ENCODE measurements around the gene PTRH2.
"Not testable (repeated sequence)": the region's sequence is repeated elsewhere in the genome, so short reads cannot be mapped to it uniquely, and the experiment has no call there.

The PTRH2 gene

DNA sequence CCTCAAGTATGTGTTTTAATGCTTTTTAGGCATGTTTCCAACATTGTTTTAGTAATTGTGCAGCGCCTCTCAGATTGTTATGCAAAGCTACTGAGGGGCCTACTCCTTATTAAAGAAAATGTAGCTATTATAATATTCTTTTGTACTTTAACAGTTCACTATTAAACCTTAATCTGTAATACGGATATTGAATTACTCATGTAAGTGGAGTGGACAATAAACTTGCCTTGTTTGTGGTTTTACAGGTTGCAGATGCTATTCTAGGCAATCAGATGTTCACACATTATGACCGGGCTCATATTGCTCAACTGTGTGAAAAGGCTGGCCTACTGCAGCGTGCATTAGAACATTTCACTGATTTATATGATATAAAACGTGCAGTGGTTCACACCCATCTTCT, 41.0 kb downstream of the PTRH2 start:
- no peak for FAIRE-seq

DNA sequence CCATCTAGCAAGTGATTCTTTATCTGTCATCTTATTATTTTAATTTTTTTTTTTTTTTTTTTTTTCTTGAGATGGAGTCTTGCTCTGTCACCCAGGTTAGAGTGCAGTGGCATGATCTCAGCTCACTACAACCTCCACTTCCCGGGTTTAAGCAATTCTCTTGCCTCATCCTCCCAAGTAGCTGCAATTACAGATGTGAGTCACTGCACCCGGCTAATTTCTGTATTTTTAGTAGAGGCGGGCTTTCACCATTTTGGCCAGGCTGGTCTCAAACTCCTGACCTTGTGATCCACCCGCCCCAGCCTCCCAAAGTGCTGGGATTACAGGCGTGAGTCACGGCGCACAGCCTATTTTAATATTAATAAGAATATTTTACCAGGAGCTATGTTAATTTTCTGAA, 50.6 kb downstream of the PTRH2 start:
- FAIRE-seq: not testable (repeated sequence)

DNA sequence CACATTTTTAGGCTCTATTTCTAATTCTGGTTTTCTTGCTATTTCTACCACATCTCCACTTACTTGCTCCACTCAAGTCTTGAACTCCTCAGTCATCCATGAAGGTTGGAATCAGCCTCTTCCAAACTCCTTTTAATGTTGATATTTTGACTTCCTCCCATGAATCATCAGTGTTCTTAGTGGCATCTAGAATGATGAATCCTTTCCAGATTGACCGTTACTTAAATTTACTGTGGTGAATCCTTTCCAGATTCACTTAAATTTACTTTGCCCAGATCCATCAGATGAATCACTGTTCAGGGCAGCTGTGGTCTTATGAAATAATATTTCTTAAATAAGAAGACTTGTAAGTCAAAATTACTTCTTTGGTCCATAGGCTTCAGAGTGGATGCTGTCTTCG, 55.1 kb downstream of the PTRH2 start:
- FAIRE-seq: no peak

DNA sequence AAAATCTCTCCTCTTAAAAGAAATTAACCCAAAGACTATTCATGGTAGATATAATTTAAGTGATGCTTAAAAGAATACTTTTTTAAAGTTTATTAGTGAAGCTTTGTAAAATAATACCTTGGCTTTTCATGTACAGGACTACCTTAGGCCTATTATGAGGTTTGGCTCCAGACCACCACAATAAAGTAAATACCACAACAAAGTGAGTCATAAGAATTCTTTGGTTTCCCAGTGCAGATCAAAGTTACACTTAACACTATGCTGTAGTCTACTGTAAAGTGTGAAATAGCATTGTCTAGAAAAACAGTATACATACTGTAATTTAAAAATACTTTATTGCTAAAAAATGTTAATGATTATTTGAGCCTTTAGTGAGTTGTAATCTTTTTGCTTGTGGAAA, 55.9 kb downstream of the PTRH2 start:
- FAIRE-seq: no peak

DNA sequence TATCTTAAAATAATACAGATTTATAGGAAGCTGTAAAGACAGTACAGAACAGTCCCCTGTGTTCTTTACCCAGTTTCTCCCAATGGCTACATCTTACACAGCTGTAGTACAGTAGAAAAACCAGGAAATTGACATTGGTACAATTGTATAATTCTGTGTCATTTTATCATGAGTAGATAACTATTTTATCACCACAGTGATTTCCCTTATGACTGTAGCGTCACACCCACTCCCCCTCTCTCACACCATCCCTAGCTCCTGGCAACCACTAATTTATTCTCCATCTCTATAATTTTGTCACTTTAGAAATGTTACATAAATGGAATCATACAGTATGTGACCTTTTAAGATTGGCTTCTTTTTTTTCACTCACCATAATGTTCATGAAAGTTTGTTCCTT, 56.6 kb downstream of the PTRH2 start:
- no peak for FAIRE-seq

DNA sequence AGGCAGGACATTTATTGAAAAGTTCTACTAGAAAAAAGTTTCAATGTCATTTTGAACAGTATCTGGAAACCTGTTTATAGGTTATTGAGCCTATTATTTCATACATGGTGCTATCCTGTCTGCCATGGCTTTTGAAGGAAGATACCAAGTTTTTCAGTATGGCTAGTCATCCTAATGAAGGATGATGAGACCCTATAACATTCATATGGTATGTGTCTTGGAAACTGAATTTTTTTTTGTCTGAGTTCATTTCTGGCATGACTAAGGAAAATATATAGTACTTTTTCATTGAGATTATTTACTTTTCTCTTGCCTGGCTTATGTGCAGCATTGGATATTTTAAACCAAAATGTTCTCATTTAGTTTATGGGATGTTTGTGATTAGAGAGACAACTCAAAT, 57.3 kb downstream of the PTRH2 start:
- FAIRE-seq: no peak
